ENCODE data around the gene MAP3K5.

The MAP3K5 gene

DNA sequence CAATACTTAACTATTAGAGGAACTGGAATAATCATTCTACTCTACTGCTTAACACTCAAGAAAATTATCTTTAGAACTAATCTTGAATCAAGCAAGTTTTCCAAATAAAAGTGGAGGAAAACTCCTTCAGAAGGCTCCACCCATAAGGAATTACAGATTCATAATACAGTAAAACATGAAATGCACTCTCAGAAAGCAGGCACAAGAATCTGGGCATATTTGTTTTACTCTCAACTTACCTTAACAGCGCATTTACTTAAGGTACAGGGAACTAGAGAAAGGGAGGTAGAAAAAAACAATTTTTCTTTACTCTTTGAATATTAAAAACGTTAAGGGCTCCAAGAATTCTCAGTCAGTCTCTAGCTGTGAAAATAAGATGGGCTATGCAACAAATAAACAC lies 140.3 kb downstream of the MAP3K5 start:
- peaks cover 9% of the 10 kb centered on the region for H3K4me1 ChIP-seq (ENCODE audit: insufficient read depth, low read length, severe bottlenecking)
- TF ChIP-seq CTCF (IDR thresholded peaks at IDR 0.05; ENCODE audit: low read length) (no peak), EZH2 (IDR thresholded peaks at IDR 0.05; ENCODE audit: borderline replicate concordance, low read length) (no peak)
- no peak overlapping the region for H3K9ac ChIP-seq (ENCODE audit: low read length)
- H4K20me1 ChIP-seq (ENCODE audit: insufficient read depth, low read length) = no peaks in the 10 kb centered on the region
- no peaks in the 10 kb centered on the region for H3K27me3 ChIP-seq (ENCODE audit: insufficient read depth, low read length)
- H3K36me3 ChIP-seq (ENCODE audit: insufficient read depth, low read length) = peaks cover 4% of the 10 kb centered on the region; the same call in 1 of the 2 replicates
- H3K9me3 ChIP-seq (ENCODE audit: low read length) = no peaks in the 10 kb centered on the region
- H3K9me2 ChIP-seq (ENCODE audit: low read depth, low read length) = no peaks in the 10 kb centered on the region
- H3F3A ChIP-seq (ENCODE audit: insufficient read depth, low read length) = no peaks in the 10 kb centered on the region
- no peak overlapping the region for H2AFZ ChIP-seq (ENCODE audit: low read length)
- no peak overlapping the region for H3K4me3 ChIP-seq (ENCODE audit: low read depth, low read length, poor library complexity, severe bottlenecking)
- no peaks in the 10 kb centered on the region for H3K79me2 ChIP-seq (ENCODE audit: insufficient read depth, low read length)
- H3K27ac ChIP-seq (ENCODE audit: low read depth, low read length, poor library complexity, severe bottlenecking) = no peak overlapping the region
- H3K4me2 ChIP-seq (ENCODE audit: low read length) = no peak overlapping the region

DNA sequence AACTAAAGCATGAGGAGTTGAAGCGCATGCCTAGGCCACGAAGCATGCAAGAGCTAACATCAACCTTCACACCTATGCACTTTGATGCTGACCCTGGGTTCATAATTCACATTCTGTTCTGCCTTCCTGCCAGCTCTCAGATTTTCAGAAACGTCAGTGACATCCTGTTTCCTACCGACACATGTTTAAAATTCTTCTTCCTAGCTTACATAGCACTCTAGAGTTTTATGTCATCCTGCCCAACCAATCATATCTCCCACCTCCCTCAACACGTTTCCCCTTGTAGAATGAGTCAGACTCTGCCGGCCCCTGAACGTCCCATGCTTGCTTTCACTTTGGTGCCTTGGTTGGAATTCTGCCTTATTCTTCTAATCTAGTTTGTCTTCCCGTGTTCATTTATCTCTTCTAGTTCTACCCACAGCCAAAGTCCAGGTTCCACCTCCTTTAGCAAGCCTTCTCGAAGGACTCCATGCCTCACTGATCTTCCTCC lies 144.9 kb downstream of the MAP3K5 start:
- Histone ChIP-seq H3K9ac (ENCODE audit: low read length) (no peak overlapping the region), H3K9me3 (ENCODE audit: low read length) (no peaks in the 10 kb centered on the region), H3K27ac (ENCODE audit: low read depth, low read length, poor library complexity, severe bottlenecking) (no peak overlapping the region), H3K27me3 (ENCODE audit: insufficient read depth, low read length) (no peaks in the 10 kb centered on the region), H3K4me2 (ENCODE audit: low read length) (no peak overlapping the region), H3K4me1 (ENCODE audit: insufficient read depth, low read length, severe bottlenecking) (peaks cover 17% of the 10 kb centered on the region), H3K79me2 (ENCODE audit: insufficient read depth, low read length) (no peaks in the 10 kb centered on the region), H3F3A (ENCODE audit: insufficient read depth, low read length) (no peaks in the 10 kb centered on the region), H3K4me3 (ENCODE audit: low read depth, low read length, poor library complexity, severe bottlenecking) (no peak overlapping the region), H3K9me2 (ENCODE audit: low read depth, low read length) (no peaks in the 10 kb centered on the region), H2AFZ (ENCODE audit: low read length) (no peak overlapping the region), H4K20me1 (ENCODE audit: insufficient read depth, low read length) (no peaks in the 10 kb centered on the region), H3K36me3 (ENCODE audit: insufficient read depth, low read length) (0 out of 2 replicates have a peak, but pooled peaks cover 3% of the 10 kb centered on the region)
- TF ChIP-seq EZH2 (IDR thresholded peaks at IDR 0.05; ENCODE audit: borderline replicate concordance, low read length) (no peak), CTCF (IDR thresholded peaks at IDR 0.05; ENCODE audit: low read length) (no peak)

GRCh38 chr6:136646377-136646776 lies 145.9 kb downstream of the MAP3K5 start:
- H3K9ac ChIP-seq (ENCODE audit: low read length) = no peak overlapping the region
- no peaks in the 10 kb centered on the region for H3K79me2 ChIP-seq (ENCODE audit: insufficient read depth, low read length)
- H3K4me1 ChIP-seq (ENCODE audit: insufficient read depth, low read length, severe bottlenecking) = peaks cover 17% of the 10 kb centered on the region
- H4K20me1 ChIP-seq (ENCODE audit: insufficient read depth, low read length) = no peaks in the 10 kb centered on the region
- H3K36me3 ChIP-seq (ENCODE audit: insufficient read depth, low read length) = 0 out of 2 replicates have a peak, but pooled peaks cover 3% of the 10 kb centered on the region
- H3K4me3 ChIP-seq (ENCODE audit: low read depth, low read length, poor library complexity, severe bottlenecking) = no peak overlapping the region
- no peaks in the 10 kb centered on the region for H3F3A ChIP-seq (ENCODE audit: insufficient read depth, low read length)
- TF ChIP-seq CTCF (IDR thresholded peaks at IDR 0.05; ENCODE audit: low read length) (no peak), EZH2 (IDR thresholded peaks at IDR 0.05; ENCODE audit: borderline replicate concordance, low read length) (no peak)
- no peak overlapping the region for H3K4me2 ChIP-seq (ENCODE audit: low read length)
- no peaks in the 10 kb centered on the region for H3K9me3 ChIP-seq (ENCODE audit: low read length)
- no peak overlapping the region for H2AFZ ChIP-seq (ENCODE audit: low read length)
- H3K27me3 ChIP-seq (ENCODE audit: insufficient read depth, low read length) = no peaks in the 10 kb centered on the region
- no peaks in the 10 kb centered on the region for H3K9me2 ChIP-seq (ENCODE audit: low read depth, low read length)
- no peak overlapping the region for H3K27ac ChIP-seq (ENCODE audit: low read depth, low read length, poor library complexity, severe bottlenecking)

Data from OCI-LY1 (cell line).